AG09319 (cell line): ENCODE results near the gene ABCC6.

Experiments
- DNase-seq: peaks from one replicate; pipeline ENCODE4 v3.0.0-alpha.2; 2010; ENCODE audit warnings: low read depth; ENCODE audit errors: extremely low read depth
- CTCF ChIP-seq: IDR thresholded peaks from 2 replicates; pipeline ENCODE4 v1.5.1; 2011; ENCODE audit warnings: low read depth, mild to moderate bottlenecking, inconsistent platforms, low read length, moderate library complexity

The ABCC6 gene

GRCh38 chr16:16120044-16120381 is 103.3 kb downstream of the ABCC6 start:
- TF ChIP-seq CTCF: no peak

GRCh38 chr16:16118337-16118736 is 105.0 kb downstream of the ABCC6 start:
- DNase-seq: no peak
- TF ChIP-seq CTCF: no peak

More at GRCh38 chr16:16120044-16120381, 103.3 kb downstream of the ABCC6 start:
- DNase-seq: no peak

GRCh38 chr16:16116841-16117240 is 106.5 kb downstream of the ABCC6 start:
- DNase-seq: no peak
- TF ChIP-seq CTCF: no peak

- DNase-seq: no peak
- TF ChIP-seq CTCF: no peak
Measured at GRCh38 chr16:16113076-16113475, 110.2 kb downstream of the ABCC6 start.

- TF ChIP-seq CTCF: no peak
- no peak for DNase-seq
Measured at GRCh38 chr16:16112450-16113053, 110.7 kb downstream of the ABCC6 start.

GRCh38 chr16:16111639-16112038 is 111.7 kb downstream of the ABCC6 start:
- no peak for TF ChIP-seq CTCF
- DNase-seq: no peak

GRCh38 chr16:16110111-16110490 is 113.2 kb downstream of the ABCC6 start:
- DNase-seq: no peak
- no peak for TF ChIP-seq CTCF
